Lung (tissue), 12 donors: ENCODE results near the gene SGO2. TPM values are rescaled to one million over a fixed set of nuclear protein-coding genes. Genes with fewer than 3 reads are reported as not detected.

Experiments used
- ATAC-seq: fragments of 200-7000 bp; cut with Tn5 transposase; one replicate; pipeline ENCODE4 v1.9.1; 2020; ENCODE audit warnings: moderate number of reproducible peaks; ENCODE audit not compliant: insufficient read depth, low FRiP score
- DNase-seq, 3 donors: peaks; one replicate each; pipeline ENCODE4 v3.0.0-alpha.2; 2013 to 2017
- H3K27ac ChIP-seq, 2 donors: one replicate each; pipeline ENCODE4 v1.5.1; 2013; ENCODE audit warnings: mild to moderate bottlenecking in 2 of 2, moderate library complexity in 2 of 2, control low read depth in 1 of 2, inconsistent platforms in 1 of 2, low read depth in 1 of 2, low read length in 1 of 2
- H3K27me3 ChIP-seq, 3 donors: one replicate each; pipeline ENCODE4 v1.5.1; 2013; ENCODE audit warnings: low read length in 2 of 3; ENCODE audit not compliant: control insufficient read depth in 3 of 3, insufficient read depth in 3 of 3
- H3K36me3 ChIP-seq, 4 donors: one replicate each; pipeline ENCODE4 v1.5.1; 2013; ENCODE audit warnings: low read length in 4 of 4, mild to moderate bottlenecking in 1 of 4, moderate library complexity in 1 of 4; ENCODE audit not compliant: control insufficient read depth in 4 of 4, insufficient read depth in 4 of 4
- H3K4me1 ChIP-seq, 5 donors: one replicate each; pipeline ENCODE4 v1.5.1; 2013; ENCODE audit warnings: low read length in 5 of 5, mild to moderate bottlenecking in 2 of 5, moderate library complexity in 1 of 5; ENCODE audit not compliant: control insufficient read depth in 5 of 5, insufficient read depth in 5 of 5
- H3K4me3 ChIP-seq: one replicate; pipeline ENCODE4 v1.5.1; 2013; ENCODE audit warnings: mild to moderate bottlenecking, control low read depth, moderate library complexity
- H3K9ac ChIP-seq, 2 donors: one replicate each; pipeline ENCODE4 v1.5.1; 2013; ENCODE audit warnings: low read length in 2 of 2, control low read depth in 1 of 2; ENCODE audit not compliant: insufficient read depth in 1 of 2
- H3K9me3 ChIP-seq, 4 donors: one replicate each; pipeline ENCODE4 v1.5.1; 2013; ENCODE audit warnings: low read length in 3 of 4, mild to moderate bottlenecking in 1 of 4, moderate library complexity in 1 of 4; ENCODE audit not compliant: control insufficient read depth in 4 of 4, insufficient read depth in 3 of 4
- CTCF ChIP-seq: IDR thresholded peaks from 2 replicates; pipeline ENCODE4 v1.5.1; 2012; ENCODE audit warnings: mild to moderate bottlenecking; ENCODE audit errors: control extremely low read depth, extremely low read depth
- WGBS, 2 donors: extraction: QIAGEN DNeasy Blood & Tissue Kit; methylation state at CpG; one replicate each; pipeline ENCODE4 v1.1.7; 2013; 5-methylcytosine and 5-hydroxymethylcytosine counted together
- polyA plus RNA-seq, 2 donors: library from polyadenylated mRNA; stranded (reverse); fragments of 200-250 nt; gene quantifications; one replicate each; pipeline ENCODE4 v1.2.1, GENCODE V29; 2013
- total RNA-seq, 2 donors: library from RNA; depleted of rRNA in 1 of 2; stranded (reverse); fragments of >200 nt in 1 of 2; gene quantifications; one replicate each; pipeline ENCODE4 v1.2.1, GENCODE V29; 2014 to 2021
- donor health status: control.
- donor health status: control.
- donor health status: Bipolar disorder and iron deficiency.
- donor health status: healthy.
- donor health status: DM: yes; HTN: yes; CAD: no.

SGO2 gene
- total and polyA plus RNA-seq, 4 donors, result 0.57 to 7.2 (median 2.0) TPM

DNA sequence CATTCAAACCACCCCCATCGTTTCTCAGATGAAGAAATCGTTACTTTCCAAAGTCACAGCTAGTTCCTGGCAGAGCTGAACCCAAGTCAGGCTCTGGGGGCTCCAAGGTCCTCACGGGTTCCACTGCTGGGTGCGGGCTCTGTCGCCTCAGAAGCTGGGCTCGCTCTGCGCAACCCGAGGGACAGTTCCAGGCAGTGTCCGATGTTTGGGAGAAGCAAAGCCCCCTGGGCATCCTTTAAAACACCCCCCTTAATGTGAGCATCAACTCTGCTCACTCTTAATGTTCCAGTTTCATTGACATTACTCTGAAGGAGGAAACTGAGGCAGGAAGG, 60.6 kb downstream of the SGO2 start:
- Histone ChIP-seq H3K4me1 (peaks cover 0 to 8% (median 7%) of the 10 kb centered on the region in 5 donors), H3K4me3 (no peak overlapping the region), H3K9ac (peak overlapping the region in 1 of 2 donors; percentile 45), H3K27ac (no peak overlapping the region), H3K27me3 (no peaks in the 10 kb centered on the region), H3K36me3 (no peaks in the 10 kb centered on the region), H3K9me3 (no peaks in the 10 kb centered on the region)
- no peak for TF ChIP-seq CTCF
- WGBS, 2 donors, result 68% methylated on average over 9 of the region's 9 CpGs
- ATAC-seq, result no peak
- DNase-seq, result no peak

- no peaks in the 10 kb centered on the region for H3K9me3 ChIP-seq
- DNase-seq, result no peak
- no peaks in the 10 kb centered on the region for H3K27me3 ChIP-seq
- 94 to 95% methylated on average over 9 of the region's 9 CpGs for WGBS, 2 donors
- no peak overlapping the region for H3K9ac ChIP-seq
- ATAC-seq, result no peak
- no peak for TF ChIP-seq CTCF
- no peak overlapping the region for H3K27ac ChIP-seq
- H3K4me1 ChIP-seq, result peaks cover 0 to 11% (median 7%) of the 10 kb centered on the region in 5 donors
- no peaks in the 10 kb centered on the region for H3K36me3 ChIP-seq
- H3K4me3 ChIP-seq, result no peak overlapping the region
These were observed 61.1 kb downstream of the SGO2 start for GRCh38 chr2:200587007-200587616.

- no peak for TF ChIP-seq CTCF
- Histone ChIP-seq H3K36me3 (no peaks in the 10 kb centered on the region), H3K27ac (no peak overlapping the region), H3K27me3 (no peaks in the 10 kb centered on the region), H3K4me1 (peaks cover 0 to 21% (median 7%) of the 10 kb centered on the region in 5 donors), H3K4me3 (no peak overlapping the region), H3K9ac (no peak overlapping the region), H3K9me3 (no peaks in the 10 kb centered on the region)
- DNase-seq, result no peak
- 83 to 91% methylated on average over 4 of the region's 4 CpGs for WGBS, 2 donors
- no peak for ATAC-seq
These were observed 62.2 kb downstream of the SGO2 start for GRCh38 chr2:200588076-200588678.

DNA sequence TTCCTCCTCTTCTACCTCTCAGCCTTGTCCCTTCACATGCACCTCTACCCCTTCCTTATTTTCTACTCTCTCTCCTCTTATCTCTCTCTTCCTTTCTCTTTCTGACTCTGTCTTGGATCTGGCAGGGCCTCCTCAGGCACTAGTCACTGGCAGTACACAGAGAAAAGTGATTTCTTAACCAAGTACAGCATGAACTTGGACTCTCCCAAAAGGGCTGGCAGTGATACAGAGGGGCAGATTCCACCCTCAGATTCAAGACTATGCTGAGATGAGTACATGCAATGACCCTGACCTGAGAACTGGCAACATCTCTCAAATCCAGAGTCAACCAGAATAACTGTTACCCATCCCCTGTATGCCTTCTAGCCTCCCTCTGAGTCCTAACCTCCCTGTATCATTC, 64.1 kb downstream of the SGO2 start:
- H3K4me3 ChIP-seq, result no peak overlapping the region
- no peak for TF ChIP-seq CTCF
- no peak overlapping the region for H3K9ac ChIP-seq
- no peaks in the 10 kb centered on the region for H3K36me3 ChIP-seq
- H3K27ac ChIP-seq, result no peak overlapping the region
- DNase-seq, result no peak
- ATAC-seq, result no peak
- peaks cover 0 to 1% (median 0%) of the 10 kb centered on the region in 4 donors for H3K9me3 ChIP-seq
- peaks cover 0 to 20% (median 7%) of the 10 kb centered on the region in 5 donors for H3K4me1 ChIP-seq
- no peaks in the 10 kb centered on the region for H3K27me3 ChIP-seq
